NCI-H2171 (cell line): ENCODE results near the gene TENT4A.

Experiments
- DNase-seq: peaks from one replicate; lab custom pipeline; 2025; lab: John Stamatoyannopoulos, UW

TENT4A gene

GRCh38 chr5:6718161-6718681 lies 5.0 kb downstream of the TENT4A start:
- no peak for DNase-seq

GRCh38 chr5:6718718-6719117 lies 5.5 kb downstream of the TENT4A start:
- no peak for DNase-seq

GRCh38 chr5:6719417-6719816 lies 6.2 kb downstream of the TENT4A start:
- no peak for DNase-seq

DNA sequence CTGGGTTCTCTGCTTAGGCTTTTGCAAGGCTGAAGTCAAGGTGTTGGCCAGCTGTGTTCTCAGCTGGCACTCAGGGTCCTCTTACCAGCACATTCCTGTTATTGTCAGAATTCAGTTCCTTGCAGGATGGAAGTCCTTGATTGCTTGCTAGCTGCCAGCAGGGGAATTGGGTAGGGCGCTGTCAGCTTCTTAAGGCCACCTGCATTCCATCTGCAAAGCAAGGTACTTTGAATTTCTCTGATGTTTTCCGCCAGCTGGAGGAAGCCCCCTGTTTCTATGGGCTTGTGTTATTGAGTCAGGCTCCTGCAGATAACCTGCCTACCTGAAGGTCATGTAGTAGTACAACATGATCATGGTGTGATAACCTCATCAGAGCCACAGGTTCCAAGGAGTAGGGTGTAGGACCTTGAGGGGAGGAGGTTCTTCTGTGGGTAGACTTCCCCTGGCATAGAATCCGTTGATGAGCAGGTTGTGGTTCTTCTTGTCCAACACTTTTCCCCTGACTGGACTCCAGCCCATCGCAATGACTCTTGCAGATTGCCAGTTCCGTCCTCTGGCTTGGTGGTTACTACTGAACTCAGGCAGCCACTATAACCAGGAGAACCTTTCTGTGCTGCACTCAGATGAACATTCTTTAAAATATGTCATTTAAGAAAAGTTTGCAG lies 6.8 kb downstream of the TENT4A start:
- DNase-seq: no peak

GRCh38 chr5:6720561-6720921 lies 7.3 kb downstream of the TENT4A start:
- DNase-seq: no peak

GRCh38 chr5:6721442-6721841 lies 8.2 kb downstream of the TENT4A start:
- no peak for DNase-seq

DNA sequence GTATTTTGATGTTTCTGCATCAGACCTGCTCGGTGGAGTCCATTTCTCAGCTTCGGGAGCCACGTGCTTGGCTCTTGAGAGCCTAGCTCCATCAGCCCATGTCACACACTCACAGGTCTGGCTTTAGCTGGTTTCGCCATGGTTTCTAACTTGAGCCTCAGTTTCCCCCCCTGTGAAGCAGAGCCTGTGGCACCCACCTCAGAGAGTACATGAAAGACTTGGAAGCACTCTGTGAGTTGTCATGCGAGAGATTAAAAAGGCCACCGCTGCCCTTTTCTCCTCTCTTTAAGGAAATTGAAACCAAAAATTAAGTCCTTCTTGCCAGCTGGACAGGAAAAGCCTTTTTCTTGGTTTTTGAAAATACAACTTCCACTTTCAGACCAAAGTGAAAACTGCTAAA lies 8.8 kb downstream of the TENT4A start:
- no peak for DNase-seq

DNA sequence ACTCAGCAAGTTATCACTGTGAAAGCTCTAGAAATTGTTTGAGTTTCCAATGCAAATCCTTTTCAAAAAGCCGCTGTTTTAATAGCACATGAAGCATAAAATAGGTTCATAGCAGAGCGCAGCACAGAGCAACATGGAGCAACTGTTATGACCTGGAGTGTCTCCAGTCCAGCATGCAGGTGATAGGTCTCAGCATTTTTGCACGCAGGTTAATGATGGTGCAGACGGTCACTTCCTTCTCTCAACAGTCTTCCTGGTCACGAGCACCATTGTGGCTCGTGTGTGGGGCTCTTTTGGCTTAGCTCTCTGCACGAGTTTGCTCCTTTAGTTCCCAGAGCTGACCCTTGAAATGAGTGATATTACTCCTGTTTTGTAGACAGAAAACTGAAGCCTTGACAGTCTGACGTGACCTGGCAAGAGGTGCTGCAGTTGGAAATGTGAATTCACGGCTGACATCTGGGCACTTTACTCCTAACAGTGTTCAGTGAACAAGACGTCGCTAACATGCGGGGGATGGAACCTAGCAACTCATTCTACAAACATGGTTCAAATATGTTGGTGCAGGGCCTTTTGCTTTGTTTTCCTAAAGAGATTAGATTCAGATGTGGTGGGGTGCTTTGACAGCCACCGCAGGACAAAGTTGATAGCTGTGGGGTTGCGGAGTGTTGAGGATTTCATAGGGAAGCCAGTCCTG lies 10.0 kb downstream of the TENT4A start:
- DNase-seq: no peak

- no peak for DNase-seq
Observed at GRCh38 chr5:6723816-6724300, 10.6 kb downstream of the TENT4A start.

GRCh38 chr5:6724321-6724929 lies 11.2 kb downstream of the TENT4A start:
- no peak for DNase-seq

DNA sequence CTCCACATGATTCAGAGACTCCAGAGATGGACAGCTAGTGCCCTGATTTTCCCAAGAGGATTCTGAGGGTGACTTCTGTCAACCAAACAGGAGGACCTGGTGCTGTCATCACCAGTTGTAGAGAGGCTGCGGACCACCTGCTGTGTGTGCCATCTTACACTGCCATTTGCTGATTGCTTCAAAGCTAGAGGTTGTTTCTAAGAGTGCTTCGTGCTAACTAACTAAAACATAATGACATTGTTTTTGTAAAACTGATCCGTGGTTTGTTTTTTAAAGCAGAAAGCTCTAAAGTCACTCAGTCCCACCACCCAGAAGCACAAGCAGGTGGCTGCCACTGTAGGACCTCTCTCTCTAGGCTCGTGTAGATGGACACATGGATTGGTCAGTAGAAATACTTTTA lies 12.2 kb downstream of the TENT4A start:
- DNase-seq: no peak

- DNase-seq: no peak
Observed at GRCh38 chr5:6726006-6726405, 12.8 kb downstream of the TENT4A start.

- no peak for DNase-seq
Observed at GRCh38 chr5:6727231-6727630, 14.0 kb downstream of the TENT4A start.

GRCh38 chr5:6728011-6728794 lies 15.0 kb downstream of the TENT4A start:
- DNase-seq: peak; percentile 75

DNA sequence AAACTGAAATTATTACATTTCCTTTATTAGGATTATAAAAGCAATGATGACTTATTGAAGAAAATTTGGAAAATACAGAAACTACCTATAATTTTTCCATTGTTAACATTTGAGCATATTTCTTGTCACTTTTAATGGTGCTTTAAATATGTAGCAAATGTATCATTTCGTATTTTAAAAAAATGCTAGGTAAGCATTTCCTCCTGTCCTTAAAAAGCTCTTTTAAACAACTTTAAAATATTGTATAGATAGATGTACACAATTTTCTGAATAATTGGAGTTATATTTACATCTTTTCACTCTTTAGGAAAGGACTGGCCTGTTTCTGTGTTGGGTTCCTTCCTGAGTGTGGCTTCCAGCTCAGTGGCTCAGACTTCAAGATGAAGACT lies 15.6 kb downstream of the TENT4A start:
- no peak for DNase-seq

DNA sequence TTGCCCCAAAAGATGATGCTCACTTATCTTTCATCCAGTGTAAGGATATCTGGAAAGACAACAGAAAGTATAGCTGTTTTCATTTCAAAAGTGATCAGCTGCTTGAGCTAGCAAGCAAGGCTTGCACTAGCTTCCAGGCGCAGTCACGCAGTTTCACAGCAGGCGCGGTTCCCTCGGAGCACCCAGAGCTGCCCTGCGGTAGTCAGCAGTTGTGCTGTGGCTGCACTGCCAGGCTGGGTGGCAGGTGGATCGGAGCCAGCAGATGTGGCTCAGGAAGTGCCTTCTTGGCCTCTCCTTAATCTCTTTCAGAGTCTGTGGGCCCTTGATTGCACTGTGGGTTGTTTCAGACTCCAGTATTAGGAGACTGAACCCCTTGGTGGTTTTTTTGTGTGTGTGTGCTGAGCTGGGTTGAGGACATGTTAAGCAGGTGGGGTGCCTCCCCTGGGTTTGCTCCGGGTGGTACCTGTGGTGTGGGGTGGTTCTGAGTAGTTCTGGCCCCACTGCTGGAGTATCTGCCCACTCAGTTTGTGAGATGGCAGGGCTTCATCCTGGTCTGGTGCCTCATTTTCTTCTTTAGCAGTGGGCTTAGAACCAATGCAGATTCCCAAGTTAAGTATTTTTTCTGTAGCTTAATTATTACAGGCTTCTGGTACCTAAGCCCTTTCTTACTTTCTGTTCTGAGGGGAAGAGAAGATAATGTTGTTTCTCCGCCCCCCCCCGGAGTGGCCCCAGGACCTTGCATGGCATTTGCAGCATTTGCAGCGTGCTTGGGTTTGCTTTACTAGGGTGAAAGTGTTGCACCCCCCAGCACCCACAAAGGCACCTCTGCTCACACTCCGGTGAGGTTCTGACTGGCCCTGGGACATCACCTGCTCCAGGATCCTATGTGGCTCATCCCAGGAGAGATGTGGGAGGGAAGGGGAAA lies 16.4 kb downstream of the TENT4A start:
- DNase-seq: no peak

GRCh38 chr5:6730407-6730806 lies 17.2 kb downstream of the TENT4A start:
- no peak for DNase-seq

DNA sequence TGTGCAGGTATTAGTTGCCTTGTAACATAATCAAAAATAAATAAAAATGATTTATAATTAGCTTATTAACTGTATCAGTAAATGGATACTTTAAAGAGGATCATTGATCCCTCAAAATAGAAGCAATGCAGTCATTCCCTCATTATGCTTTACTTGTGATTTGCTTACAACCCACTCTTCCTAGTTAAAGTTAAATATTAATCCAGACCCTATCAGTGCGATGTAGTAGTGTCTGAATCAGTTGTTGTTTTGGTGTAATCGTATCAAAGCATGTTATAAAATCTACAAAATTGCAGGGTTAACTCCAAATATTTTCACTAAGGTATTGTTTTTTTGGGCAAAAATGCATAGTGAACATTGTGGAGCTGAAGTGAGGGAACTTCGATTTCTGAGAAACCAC lies 17.6 kb downstream of the TENT4A start:
- DNase-seq: no peak

DNA sequence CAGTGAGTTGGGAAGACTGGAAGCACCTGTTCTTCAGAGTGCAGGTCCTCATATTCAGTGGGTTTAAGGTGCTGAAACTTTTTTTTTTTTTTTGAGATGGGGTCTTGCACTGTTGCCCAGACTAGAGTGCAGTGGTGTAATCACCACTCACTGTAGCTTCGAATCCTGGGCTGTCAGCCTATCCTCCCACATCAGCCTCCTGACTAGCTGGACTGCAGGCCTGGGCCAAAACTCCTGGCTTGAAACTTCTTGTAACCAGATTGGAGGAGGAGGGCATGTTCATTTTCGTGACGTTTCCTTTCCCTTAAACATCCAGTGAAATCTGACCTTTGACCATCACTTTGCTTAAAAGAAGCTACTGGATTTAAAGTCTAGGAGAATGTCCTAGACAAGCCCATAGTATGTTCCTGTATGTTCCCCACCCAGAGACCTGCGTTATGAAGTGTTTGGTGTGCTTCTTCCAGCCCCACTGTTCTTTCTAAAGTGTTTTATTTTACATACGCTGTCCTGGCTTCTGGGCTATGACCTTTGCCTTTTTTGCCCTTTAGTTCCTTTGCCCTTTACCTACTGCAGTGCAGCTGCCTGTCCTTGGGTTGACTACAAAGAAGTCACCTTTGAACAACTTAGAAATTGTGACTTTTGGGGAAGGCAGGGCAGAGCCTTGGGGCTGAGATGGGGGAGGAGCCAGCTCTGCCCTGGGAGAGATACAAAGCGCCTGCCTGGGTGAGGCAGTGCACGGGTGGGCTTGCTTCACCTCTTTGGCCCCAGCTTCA lies 18.4 kb downstream of the TENT4A start:
- no peak for DNase-seq

GRCh38 chr5:6732634-6733410 lies 19.6 kb downstream of the TENT4A start:
- no peak for DNase-seq
